Muscle layer of duodenum (tissue), 2 donors: ENCODE results near the gene AP1G2.
"Not testable (repeated sequence)": the region's sequence is repeated elsewhere in the genome, so short reads cannot be mapped to it uniquely, and the experiment has no call there.

ENCODE experiments used
- H3K27ac ChIP-seq: one replicate; pipeline ENCODE4 v1.7.0; 2013; ENCODE audit warnings: mild to moderate bottlenecking, low read length
- H3K27me3 ChIP-seq: one replicate; pipeline ENCODE4 v1.7.0; 2013; ENCODE audit warnings: low read depth, mild to moderate bottlenecking, control low read depth, low read length
- H3K36me3 ChIP-seq, 2 donors: one replicate each; pipeline ENCODE4 v1.7.0; 2013; ENCODE audit warnings: low read length in 2 of 2, control low read depth in 1 of 2, mild to moderate bottlenecking in 1 of 2; ENCODE audit not compliant: insufficient read depth in 2 of 2, control insufficient read depth in 1 of 2
- H3K4me1 ChIP-seq, 2 donors: one replicate each; pipeline ENCODE4 v1.7.0; 2013; ENCODE audit warnings: low read length in 2 of 2, mild to moderate bottlenecking in 2 of 2, control low read depth in 1 of 2, moderate library complexity in 1 of 2; ENCODE audit not compliant: insufficient read depth in 2 of 2, control insufficient read depth in 1 of 2
- H3K4me3 ChIP-seq, 2 donors: one replicate each; pipeline ENCODE4 v1.7.0; 2013; ENCODE audit warnings: low read length in 2 of 2, low read depth in 1 of 2, mild to moderate bottlenecking in 1 of 2
- H3K9me3 ChIP-seq, 2 donors: one replicate each; pipeline ENCODE4 v1.7.0; 2013; ENCODE audit warnings: low read length in 2 of 2, control low read depth in 1 of 2, mild to moderate bottlenecking in 1 of 2; ENCODE audit not compliant: control insufficient read depth in 1 of 2
- donor health status: healthy.

Gene AP1G2

GRCh38 chr14:23590198-23590597 lies 22.6 kb upstream of the AP1G2 start:
- Histone ChIP-seq H3K27ac (no peak overlapping the region), H3K9me3 (no peaks in the 10 kb centered on the region), H3K36me3 (no peaks in the 10 kb centered on the region), H3K27me3 (no peaks in the 10 kb centered on the region), H3K4me1 (no peaks in the 10 kb centered on the region), H3K4me3 (no peak overlapping the region)

GRCh38 chr14:23589606-23590005 lies 22.0 kb upstream of the AP1G2 start:
- Histone ChIP-seq H3K4me3 (no peak overlapping the region), H3K4me1 (no peaks in the 10 kb centered on the region), H3K27me3 (no peaks in the 10 kb centered on the region), H3K36me3 (no peaks in the 10 kb centered on the region), H3K9me3 (no peaks in the 10 kb centered on the region), H3K27ac (no peak overlapping the region)

GRCh38 chr14:23588884-23589598 lies 21.4 kb upstream of the AP1G2 start:
- Histone ChIP-seq H3K36me3 (no peaks in the 10 kb centered on the region), H3K27ac (no peak overlapping the region), H3K4me3 (no peak overlapping the region), H3K27me3 (no peaks in the 10 kb centered on the region), H3K9me3 (no peaks in the 10 kb centered on the region), H3K4me1 (no peaks in the 10 kb centered on the region)

- not testable (repeated sequence) for H3K27ac ChIP-seq, H3K36me3 ChIP-seq, H3K4me1 ChIP-seq, H3K4me3 ChIP-seq, H3K27me3 ChIP-seq, H3K9me3 ChIP-seq
Measured at GRCh38 chr14:23584527-23585203, 17.1 kb upstream of the AP1G2 start.

- H3K27me3 ChIP-seq, H3K36me3 ChIP-seq, H3K9me3 ChIP-seq, H3K27ac ChIP-seq, H3K4me1 ChIP-seq, H3K4me3 ChIP-seq: not testable (repeated sequence)
Measured at GRCh38 chr14:23583761-23584526, 16.4 kb upstream of the AP1G2 start.

GRCh38 chr14:23582906-23583760 lies 15.5 kb upstream of the AP1G2 start:
- Histone ChIP-seq H3K27me3 (no peaks in the 10 kb centered on the region), H3K36me3 (no peaks in the 10 kb centered on the region), H3K27ac (no peak overlapping the region), H3K4me1 (peaks cover 0 to 13% of the 10 kb centered on the region in 2 donors), H3K9me3 (no peaks in the 10 kb centered on the region), H3K4me3 (no peak overlapping the region)

- Histone ChIP-seq H3K27ac (no peak overlapping the region), H3K4me3 (no peak overlapping the region), H3K27me3 (peaks cover 10% of the 10 kb centered on the region), H3K4me1 (peaks cover 0 to 34% of the 10 kb centered on the region in 2 donors), H3K9me3 (no peaks in the 10 kb centered on the region), H3K36me3 (no peaks in the 10 kb centered on the region)
Measured at GRCh38 chr14:23580948-23581281, 13.3 kb upstream of the AP1G2 start.

- Histone ChIP-seq H3K9me3 (no peaks in the 10 kb centered on the region), H3K4me3 (no peak overlapping the region), H3K27ac (no peak overlapping the region), H3K27me3 (peaks cover 12% of the 10 kb centered on the region), H3K36me3 (no peaks in the 10 kb centered on the region), H3K4me1 (peaks cover 0 to 34% of the 10 kb centered on the region in 2 donors)
Measured at GRCh38 chr14:23580152-23580926, 12.7 kb upstream of the AP1G2 start.

GRCh38 chr14:23579739-23580138 lies 12.1 kb upstream of the AP1G2 start:
- H3K4me3 ChIP-seq = no peak overlapping the region
- peaks cover 14% of the 10 kb centered on the region for H3K27me3 ChIP-seq
- H3K9me3 ChIP-seq = no peaks in the 10 kb centered on the region
- no peaks in the 10 kb centered on the region for H3K36me3 ChIP-seq
- H3K27ac ChIP-seq = no peak overlapping the region
- H3K4me1 ChIP-seq = peaks cover 0 to 34% of the 10 kb centered on the region in 2 donors

GRCh38 chr14:23579311-23579630 lies 11.7 kb upstream of the AP1G2 start:
- H3K4me3 ChIP-seq = peak overlapping the region in 1 of 2 donors; percentile 50
- peaks cover 14% of the 10 kb centered on the region for H3K27me3 ChIP-seq
- peaks cover 0 to 34% of the 10 kb centered on the region in 2 donors for H3K4me1 ChIP-seq
- H3K27ac ChIP-seq = no peak overlapping the region
- H3K9me3 ChIP-seq = no peaks in the 10 kb centered on the region
- no peaks in the 10 kb centered on the region for H3K36me3 ChIP-seq
